Measurements from ENCODE around the gene SNTG2. TPM values are rescaled to one million over a fixed set of nuclear protein-coding genes. Genes with fewer than 3 reads are reported as not detected.
A peak's percentile ranks its signal among the peaks of the same experiment; 100 is the strongest.

SNTG2 gene
- total RNA-seq, 2 experiments from 2014 or later: 0.13 TPM; not detected in 1

GRCh38 chr2:1153920-1154319 is 203.3 kb downstream of the SNTG2 start:
- Mint-ChIP-seq H3K4me1 (no peaks in the 10 kb centered on the region), H3K9me3 (peaks cover 2% of the 10 kb centered on the region), H3K36me3 (ENCODE audit: low read depth) (no peaks in the 10 kb centered on the region), H3K27ac (no peak overlapping the region), H3K27me3 (no peaks in the 10 kb centered on the region), H3K4me3 (no peak overlapping the region)
- POLR2A ChIA-PET: no interaction called here
- DNase-seq: no peak
- CTCF ChIA-PET: interaction anchor here (1.4 kb wide), 1 partner anchor 13 kb away, joined by 5 read pairs; no protein-coding TSS in a partner anchor

DNA sequence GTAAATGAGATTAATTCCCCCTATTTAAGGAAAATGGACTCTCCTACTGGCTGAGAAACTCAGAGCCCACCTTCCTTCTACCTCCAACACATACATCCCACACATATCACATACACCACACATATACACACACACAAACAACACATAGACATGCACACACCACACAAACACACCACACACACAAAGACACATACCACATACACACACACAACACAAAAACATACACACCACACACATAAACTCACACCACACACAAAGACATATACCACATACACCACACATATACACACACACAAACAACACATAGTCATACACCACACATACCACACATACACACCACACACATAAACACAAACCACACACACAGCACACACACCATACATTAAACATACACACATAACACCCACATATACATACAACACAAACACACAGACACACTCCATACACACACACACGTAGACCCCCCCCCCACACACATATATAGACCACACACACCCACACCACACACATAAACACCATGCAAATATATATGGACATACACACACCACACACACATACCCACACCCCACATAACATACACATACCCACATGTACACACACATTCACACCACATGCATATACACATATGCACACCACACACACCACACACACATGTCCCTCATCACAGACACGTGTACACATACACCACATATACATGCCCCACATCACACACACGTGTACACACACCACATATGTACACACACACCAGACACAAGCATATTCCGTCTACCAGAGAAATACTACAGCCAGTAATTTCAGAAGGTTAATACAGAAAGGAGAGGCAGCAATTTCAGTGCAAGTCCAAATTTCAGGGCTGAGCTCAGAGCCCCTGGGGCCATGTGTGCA is 204.3 kb downstream of the SNTG2 start:
- Mint-ChIP-seq H3K4me1 (no peaks in the 10 kb centered on the region), H3K27ac (no peak overlapping the region), H3K9me3 (peaks cover 2% of the 10 kb centered on the region), H3K36me3 (ENCODE audit: low read depth) (no peaks in the 10 kb centered on the region), H3K4me3 (no peak overlapping the region), H3K27me3 (no peaks in the 10 kb centered on the region)
- CTCF ChIA-PET: no interaction called here
- POLR2A ChIA-PET: no interaction called here
- DNase-seq: no peak

- no peak overlapping the region for H3K4me3 Mint-ChIP-seq
- POLR2A ChIA-PET: no interaction called here
- H3K9me3 Mint-ChIP-seq: peaks cover 2% of the 10 kb centered on the region
- DNase-seq: no peak
- CTCF ChIA-PET: no interaction called here
- H3K36me3 Mint-ChIP-seq (ENCODE audit: low read depth): no peaks in the 10 kb centered on the region
- no peaks in the 10 kb centered on the region for H3K27me3 Mint-ChIP-seq
- no peaks in the 10 kb centered on the region for H3K4me1 Mint-ChIP-seq
- no peak overlapping the region for H3K27ac Mint-ChIP-seq
These were observed 205.4 kb downstream of the SNTG2 start for GRCh38 chr2:1156059-1156458.

- POLR2A ChIA-PET: no interaction called here
- H3K36me3 Mint-ChIP-seq (ENCODE audit: low read depth): no peaks in the 10 kb centered on the region
- peaks cover 2% of the 10 kb centered on the region for H3K9me3 Mint-ChIP-seq
- H3K4me3 Mint-ChIP-seq: no peak overlapping the region
- H3K27ac Mint-ChIP-seq: no peak overlapping the region
- no peak for DNase-seq
- H3K27me3 Mint-ChIP-seq: no peaks in the 10 kb centered on the region
- CTCF ChIA-PET: no interaction called here
- H3K4me1 Mint-ChIP-seq: peaks cover 3% of the 10 kb centered on the region
These were observed 205.9 kb downstream of the SNTG2 start for GRCh38 chr2:1156531-1156930.

GRCh38 chr2:1157107-1157506 is 206.5 kb downstream of the SNTG2 start:
- peaks cover 2% of the 10 kb centered on the region for H3K9me3 Mint-ChIP-seq
- CTCF ChIA-PET: no interaction called here

DNA sequence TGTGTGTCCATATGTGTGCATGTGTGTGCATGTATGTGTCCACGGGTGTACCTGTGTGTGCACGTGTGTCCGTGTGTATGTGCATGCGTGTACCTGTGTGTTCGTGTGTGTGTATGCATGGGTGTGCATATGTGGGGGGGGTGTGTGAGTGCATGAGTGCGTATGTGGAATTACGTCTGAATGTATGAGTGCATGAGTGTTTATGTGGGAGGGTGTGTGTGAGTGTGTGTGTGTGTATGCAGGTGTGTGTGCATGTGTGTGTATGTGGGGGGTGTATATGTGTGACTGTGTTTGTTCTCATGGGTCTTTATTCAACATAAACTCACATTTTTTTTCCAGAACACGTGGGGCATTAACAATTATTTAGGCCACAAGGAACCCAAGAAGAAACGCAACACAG is 208.4 kb downstream of the SNTG2 start:
- peaks cover 15% of the 10 kb centered on the region for H3K9me3 Mint-ChIP-seq
- H3K27me3 Mint-ChIP-seq: no peaks in the 10 kb centered on the region
- DNase-seq: no peak
- CTCF ChIA-PET: no interaction called here
- no peak overlapping the region for H3K4me3 Mint-ChIP-seq
- H3K4me1 Mint-ChIP-seq: peaks cover 20% of the 10 kb centered on the region
- POLR2A ChIA-PET: no interaction called here
- H3K27ac Mint-ChIP-seq: no peak overlapping the region
- peaks cover 14% of the 10 kb centered on the region for H3K36me3 Mint-ChIP-seq (ENCODE audit: low read depth)

More at GRCh38 chr2:1157107-1157506, 206.5 kb downstream of the SNTG2 start:
- no peak overlapping the region for H3K27ac Mint-ChIP-seq
- H3K4me3 Mint-ChIP-seq: no peak overlapping the region
- POLR2A ChIA-PET: no interaction called here
- DNase-seq: no peak
- H3K4me1 Mint-ChIP-seq: peaks cover 3% of the 10 kb centered on the region
- no peaks in the 10 kb centered on the region for H3K36me3 Mint-ChIP-seq (ENCODE audit: low read depth)
- H3K27me3 Mint-ChIP-seq: no peaks in the 10 kb centered on the region

DNA sequence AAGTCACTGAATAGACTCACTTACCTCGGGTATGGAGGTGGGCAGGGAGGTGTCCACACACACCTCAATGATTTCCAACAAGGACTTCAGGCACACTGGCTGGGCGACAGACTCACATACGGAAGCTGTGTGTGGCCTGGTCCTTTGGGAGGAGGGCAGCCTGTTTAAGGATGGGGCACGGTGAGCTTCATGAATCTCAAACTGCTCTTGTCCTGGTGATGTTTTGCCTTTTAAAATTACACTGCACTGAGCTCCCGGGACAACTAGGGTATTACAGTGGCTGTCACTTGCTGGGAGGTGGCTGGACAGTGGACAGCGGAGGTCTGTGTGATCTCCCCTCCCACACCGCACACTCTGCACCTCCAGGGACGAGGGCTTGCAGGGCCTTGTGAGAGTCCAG is 211.6 kb downstream of the SNTG2 start:
- DNase-seq: no peak
- CTCF ChIA-PET: no interaction called here
- peaks cover 17% of the 10 kb centered on the region for H3K36me3 Mint-ChIP-seq (ENCODE audit: low read depth)
- peak overlapping the region; percentile 90 for H3K27ac Mint-ChIP-seq
- POLR2A ChIA-PET: no interaction called here
- H3K9me3 Mint-ChIP-seq: peaks cover 36% of the 10 kb centered on the region
- H3K4me3 Mint-ChIP-seq: no peak overlapping the region
- peaks cover 20% of the 10 kb centered on the region for H3K4me1 Mint-ChIP-seq
- no peaks in the 10 kb centered on the region for H3K27me3 Mint-ChIP-seq

GRCh38 chr2:1162768-1163584 is 212.3 kb downstream of the SNTG2 start:
- ChIA-PET POLR2A (no interaction called here), CTCF (no interaction called here)
- peak; percentile 27 for DNase-seq
- H3K27me3 Mint-ChIP-seq: no peaks in the 10 kb centered on the region
- peaks cover 20% of the 10 kb centered on the region for H3K4me1 Mint-ChIP-seq
- peaks cover 17% of the 10 kb centered on the region for H3K36me3 Mint-ChIP-seq (ENCODE audit: low read depth)
- peak overlapping the region; percentile 90 for H3K27ac Mint-ChIP-seq
- peaks cover 36% of the 10 kb centered on the region for H3K9me3 Mint-ChIP-seq
- no peak overlapping the region for H3K4me3 Mint-ChIP-seq

GRCh38 chr2:1166976-1167375 is 216.3 kb downstream of the SNTG2 start:
- Mint-ChIP-seq H3K27me3 (no peaks in the 10 kb centered on the region), H3K4me1 (peaks cover 17% of the 10 kb centered on the region), H3K36me3 (ENCODE audit: low read depth) (peaks cover 17% of the 10 kb centered on the region), H3K27ac (no peak overlapping the region), H3K4me3 (no peak overlapping the region), H3K9me3 (peaks cover 40% of the 10 kb centered on the region)
- no peak for DNase-seq
- CTCF ChIA-PET: no interaction called here
- POLR2A ChIA-PET: no interaction called here

- POLR2A ChIA-PET: no interaction called here
- peaks cover 3% of the 10 kb centered on the region for H3K36me3 Mint-ChIP-seq (ENCODE audit: low read depth)
- peaks cover 2% of the 10 kb centered on the region for H3K4me1 Mint-ChIP-seq
- H3K4me3 Mint-ChIP-seq: no peak overlapping the region
- H3K9me3 Mint-ChIP-seq: peaks cover 27% of the 10 kb centered on the region
- no peak for DNase-seq
- no peak overlapping the region for H3K27ac Mint-ChIP-seq
- no peaks in the 10 kb centered on the region for H3K27me3 Mint-ChIP-seq
- CTCF ChIA-PET: no interaction called here
These were observed 218.2 kb downstream of the SNTG2 start for GRCh38 chr2:1168846-1169245.

DNA sequence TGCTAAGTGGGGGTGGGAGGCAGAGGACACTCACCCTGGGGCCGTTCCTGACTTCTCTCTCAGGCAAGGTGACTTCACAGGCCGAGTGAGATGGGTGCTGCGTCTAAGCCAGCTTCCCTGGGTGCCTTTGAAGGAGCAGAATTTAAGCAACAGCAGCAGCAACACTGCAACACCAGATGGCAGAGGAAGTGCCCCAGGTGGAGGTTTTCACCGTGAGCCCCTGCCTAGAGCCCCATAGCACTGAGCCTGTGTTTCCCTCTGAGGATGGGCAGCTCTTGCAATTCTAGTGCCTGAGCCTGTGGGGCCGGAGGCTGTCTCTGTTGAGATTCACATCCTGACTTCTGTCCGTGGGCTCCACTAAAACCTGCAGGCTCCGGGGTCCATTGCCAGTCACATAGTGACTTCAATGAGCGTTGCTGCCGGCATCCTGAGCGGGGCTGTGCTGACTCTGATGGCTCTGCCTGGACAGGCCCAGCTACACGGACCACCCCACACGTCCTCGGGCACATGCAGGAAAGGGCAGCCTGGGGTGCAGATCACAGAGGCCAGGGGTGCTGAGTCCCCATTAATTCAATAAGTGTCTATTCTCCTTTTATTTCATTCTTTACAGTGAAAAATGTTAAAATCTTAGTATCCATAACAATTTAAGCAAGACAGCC is 218.8 kb downstream of the SNTG2 start:
- Mint-ChIP-seq H3K36me3 (ENCODE audit: low read depth) (peaks cover 3% of the 10 kb centered on the region), H3K4me1 (no peaks in the 10 kb centered on the region), H3K9me3 (peaks cover 22% of the 10 kb centered on the region), H3K4me3 (no peak overlapping the region), H3K27ac (no peak overlapping the region), H3K27me3 (no peaks in the 10 kb centered on the region)
- no peak for DNase-seq
- CTCF ChIA-PET: no interaction called here
- POLR2A ChIA-PET: no interaction called here

DNA sequence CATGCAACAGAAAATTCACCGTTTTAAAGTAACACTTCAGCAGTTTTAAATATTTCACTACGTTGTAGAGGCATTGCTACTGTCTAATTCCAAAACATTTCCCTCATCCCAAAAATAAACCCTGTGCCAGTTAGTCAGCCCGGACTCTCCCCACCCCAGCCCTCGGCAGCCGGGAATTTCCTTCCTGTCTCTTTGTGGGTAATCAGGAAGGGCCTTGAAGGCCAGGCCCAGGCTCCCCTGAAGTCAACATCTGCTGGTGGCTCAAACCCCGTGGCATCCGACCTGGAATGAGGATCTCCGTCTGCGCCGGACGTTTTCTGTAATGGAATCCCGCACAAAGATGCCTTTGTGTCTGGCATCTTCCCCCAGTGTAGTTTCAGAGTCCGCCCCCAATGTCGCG is 219.6 kb downstream of the SNTG2 start:
- Mint-ChIP-seq H3K36me3 (ENCODE audit: low read depth) (no peaks in the 10 kb centered on the region), H3K27ac (no peak overlapping the region), H3K27me3 (no peaks in the 10 kb centered on the region), H3K9me3 (peaks cover 16% of the 10 kb centered on the region), H3K4me1 (no peaks in the 10 kb centered on the region), H3K4me3 (no peak overlapping the region)
- ChIA-PET POLR2A (no interaction called here), CTCF (no interaction called here)
- no peak for DNase-seq

- Mint-ChIP-seq H3K36me3 (ENCODE audit: low read depth) (no peaks in the 10 kb centered on the region), H3K27ac (no peak overlapping the region), H3K4me1 (no peaks in the 10 kb centered on the region), H3K9me3 (peaks cover 12% of the 10 kb centered on the region), H3K27me3 (no peaks in the 10 kb centered on the region), H3K4me3 (no peak overlapping the region)
- CTCF ChIA-PET: no interaction called here
- POLR2A ChIA-PET: no interaction called here
- DNase-seq: no peak
These were observed 220.1 kb downstream of the SNTG2 start for GRCh38 chr2:1170711-1171110.
